A549 treated with AZD9567 at 1 μM for 4 hours (cell line): ENCODE results near the gene MRGPRF. TPM values are rescaled to one million over a fixed set of nuclear protein-coding genes. Genes with fewer than 3 reads are reported as not detected.

Experiments
- total RNA-seq: library from RNA; stranded (reverse); fragments of 200-300 nt; extraction: Qiagen RNA extraction; gene quantifications from 5 replicates; pipeline ENCODE4 v1.2.3, GENCODE V29; 2022; ENCODE audit not compliant: insufficient read depth

The MRGPRF gene
- total RNA-seq, result 0.03 TPM in 2 of 5 replicates, not detected in the others

GRCh38 chr11:69013009-69013951 is at the start of gene MRGPRF:
MRGPRF (minus strand) TSS chr11:69013246; CDS start chr11:69009901, 3,345 bp downstream.

GRCh38 chr11:69048694-69049489 is 35.8 kb upstream of the MRGPRF start, which contains the start of gene TPCN2:
TPCN2 (plus strand) TSS chr11:69048932; CDS start chr11:69048998, 66 bp downstream.

GRCh38 chr11:68980776-68981065 is 32.3 kb downstream of the MRGPRF start, which contains the start of gene MRGPRD:
MRGPRD (minus strand) TSS chr11:68980986; CDS start chr11:68980986, 0 bp downstream.

Other genes with a start within 250 kb of the MRGPRF start
- 28.8 to 30.8 TPM (median 30.1 TPM) in 5 replicates for gene CPT1A, start 171.3 kb downstream of the MRGPRF start, total RNA-seq
- 136 to 150 TPM (median 138 TPM) in 5 replicates for gene MRPL21, start 109.4 kb downstream of the MRGPRF start, total RNA-seq
- gene IGHMBP2, start 109.4 kb downstream of the MRGPRF start, total RNA-seq, result 13.5 to 21.7 TPM (median 14.6 TPM) in 5 replicates
- not detected in 5 replicates for gene MRGPRD, start 32.3 kb downstream of the MRGPRF start, total RNA-seq
- gene TPCN2, start 35.7 kb upstream of the MRGPRF start, total RNA-seq, result 7.5 to 14.9 TPM (median 12.9 TPM) in 5 replicates
- gene SMIM38, start 142.7 kb upstream of the MRGPRF start, total RNA-seq, result 0.02 to 0.08 TPM (median 0.05 TPM) in 4 of 5 replicates, not detected in the other